GM13977 (cell line): ENCODE results near the gene OXSR1.
"Not testable (repeated sequence)": the region's sequence is repeated elsewhere in the genome, so short reads cannot be mapped to it uniquely, and the experiment has no call there.

Experiments
- DNase-seq: peaks from one replicate; pipeline ENCODE4 v3.0.0; 2012; ENCODE audit warnings: low spot score
- in situ Hi-C: fragments of 300-500 bp; cut with MboI; formaldehyde crosslinking; loops from one replicate; pipeline ENCODE4 v1.12.0; 2022; ENCODE audit warnings: low sequenced_read_pairs, low pct_unique_long_range_greater_than_20kb, mixed read lengths, inconsistent platforms; ENCODE audit not compliant: unreplicated experiment
- TF ChIP-seq, protein P1 (sequence below): IDR thresholded peaks from 2 replicates; pipeline ENCODE4 v1.5.1; 2012; ENCODE audit warnings: mild to moderate bottlenecking, control low read depth; ENCODE audit not compliant: insufficient read depth; ENCODE audit errors: extremely low read depth, missing control alignments

Gene OXSR1

DNA sequence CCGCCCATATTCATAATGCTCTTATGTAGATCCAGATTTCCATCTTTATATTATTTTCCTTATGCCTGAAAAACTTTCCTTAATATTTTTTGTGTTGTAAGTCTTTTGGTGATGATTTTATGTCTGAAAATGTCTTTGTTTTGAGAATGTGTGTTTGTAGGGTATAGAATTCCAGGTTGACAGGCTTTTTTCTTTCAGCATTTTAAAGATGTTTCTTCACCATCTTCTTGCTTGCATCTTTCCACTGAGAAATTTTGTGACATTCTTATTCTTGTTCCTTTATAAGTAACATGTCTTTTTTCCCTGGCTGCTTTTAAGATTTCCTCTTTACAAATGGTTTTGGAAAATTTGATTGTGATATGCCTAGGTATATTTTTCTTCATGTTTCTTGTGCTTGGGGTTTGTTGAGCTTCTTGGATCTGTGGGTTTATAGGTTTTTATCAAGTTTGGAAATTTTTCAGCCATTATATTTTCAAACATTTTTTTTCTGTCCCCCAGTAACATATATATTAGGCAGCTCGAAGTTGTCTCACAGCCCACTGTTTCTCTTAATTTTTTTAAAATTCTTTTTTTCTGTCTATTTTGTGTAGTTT lies 73.2 kb downstream of the OXSR1 start:
- in situ Hi-C loops, result no loop called here
- TF ChIP-seq, protein P1, sequence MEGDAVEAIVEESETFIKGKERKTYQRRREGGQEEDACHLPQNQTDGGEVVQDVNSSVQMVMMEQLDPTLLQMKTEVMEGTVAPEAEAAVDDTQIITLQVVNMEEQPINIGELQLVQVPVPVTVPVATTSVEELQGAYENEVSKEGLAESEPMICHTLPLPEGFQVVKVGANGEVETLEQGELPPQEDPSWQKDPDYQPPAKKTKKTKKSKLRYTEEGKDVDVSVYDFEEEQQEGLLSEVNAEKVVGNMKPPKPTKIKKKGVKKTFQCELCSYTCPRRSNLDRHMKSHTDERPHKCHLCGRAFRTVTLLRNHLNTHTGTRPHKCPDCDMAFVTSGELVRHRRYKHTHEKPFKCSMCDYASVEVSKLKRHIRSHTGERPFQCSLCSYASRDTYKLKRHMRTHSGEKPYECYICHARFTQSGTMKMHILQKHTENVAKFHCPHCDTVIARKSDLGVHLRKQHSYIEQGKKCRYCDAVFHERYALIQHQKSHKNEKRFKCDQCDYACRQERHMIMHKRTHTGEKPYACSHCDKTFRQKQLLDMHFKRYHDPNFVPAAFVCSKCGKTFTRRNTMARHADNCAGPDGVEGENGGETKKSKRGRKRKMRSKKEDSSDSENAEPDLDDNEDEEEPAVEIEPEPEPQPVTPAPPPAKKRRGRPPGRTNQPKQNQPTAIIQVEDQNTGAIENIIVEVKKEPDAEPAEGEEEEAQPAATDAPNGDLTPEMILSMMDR, result no peak
- DNase-seq, result no peak

DNA sequence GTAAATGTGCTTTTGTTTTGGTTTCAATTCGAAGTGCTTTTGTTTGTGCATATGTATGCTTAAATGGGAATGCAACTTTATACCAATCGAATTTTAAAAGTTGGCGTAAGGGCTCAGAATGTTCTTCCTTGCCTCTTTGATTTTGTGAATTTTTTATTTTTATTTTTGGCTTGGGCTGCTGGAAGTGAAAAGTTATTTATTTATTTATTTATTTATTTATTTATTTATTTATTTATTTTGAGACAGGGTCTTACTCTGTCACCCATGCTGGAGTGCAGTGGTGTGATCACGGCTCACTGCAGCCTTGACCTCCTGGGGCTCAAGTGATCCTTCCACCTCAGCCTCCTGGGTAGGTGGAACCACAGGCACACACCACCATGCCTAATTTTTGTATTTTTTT lies 77.5 kb downstream of the OXSR1 start:
- in situ Hi-C loops, result not testable (repeated sequence)

DNA sequence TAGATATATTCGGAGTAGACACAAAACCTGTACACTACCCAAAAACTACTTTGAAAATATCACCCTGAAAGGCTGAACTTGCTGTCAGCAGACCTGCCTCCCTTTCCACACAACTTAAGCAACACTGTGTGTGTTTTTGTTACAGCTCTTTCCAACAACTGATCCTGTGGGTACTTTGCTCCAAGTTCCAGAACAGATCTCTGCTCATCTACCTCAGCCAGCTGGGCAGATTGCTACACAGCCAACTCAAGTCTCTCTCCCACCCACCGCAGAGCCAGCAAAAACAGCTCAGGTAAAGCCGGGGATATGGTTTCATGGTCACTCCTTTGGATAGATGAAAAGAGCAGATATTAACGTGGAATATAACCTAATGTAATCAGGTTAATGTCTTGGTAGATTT lies 80.6 kb downstream of the OXSR1 start:
- TF ChIP-seq, protein P1, result no peak
- in situ Hi-C loops, result no loop called here
- no peak for DNase-seq

More for the DNA sequence above, 77.5 kb downstream of the OXSR1 start:
- DNase-seq, result not testable (repeated sequence)

DNA sequence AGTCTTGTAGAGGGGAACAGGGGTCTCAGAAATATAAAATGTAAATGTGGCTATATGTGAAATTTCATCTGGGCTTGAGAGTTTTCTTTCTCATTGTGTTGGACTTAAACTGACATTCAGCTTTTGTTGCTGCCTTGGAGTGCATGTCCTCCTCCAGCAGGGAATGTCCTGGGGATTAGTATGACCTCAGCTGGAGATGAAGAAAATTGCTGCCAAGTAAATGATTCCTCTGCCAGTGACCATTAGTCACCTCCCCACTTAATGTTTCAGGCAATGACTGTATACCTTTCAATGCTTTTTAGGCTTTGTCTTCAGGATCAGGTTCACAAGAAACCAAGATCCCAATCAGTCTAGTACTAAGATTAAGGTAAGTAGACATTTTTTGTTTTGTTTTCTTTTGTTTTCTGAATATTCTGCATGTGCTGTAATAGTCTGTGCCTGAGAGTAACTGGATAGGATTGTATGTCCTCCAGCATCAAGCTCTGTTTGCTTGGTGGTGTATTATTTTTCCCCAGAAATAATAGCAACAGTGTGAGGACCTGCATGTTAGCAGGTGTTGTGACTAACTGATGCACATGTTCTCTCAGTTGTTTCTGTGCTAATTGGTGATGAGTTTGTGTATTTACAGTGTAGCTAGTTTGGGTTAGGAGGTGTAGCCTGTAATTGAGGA lies 82.2 kb downstream of the OXSR1 start:
- in situ Hi-C loops, result no loop called here
- TF ChIP-seq, protein P1, result no peak
- DNase-seq, result no peak

DNA sequence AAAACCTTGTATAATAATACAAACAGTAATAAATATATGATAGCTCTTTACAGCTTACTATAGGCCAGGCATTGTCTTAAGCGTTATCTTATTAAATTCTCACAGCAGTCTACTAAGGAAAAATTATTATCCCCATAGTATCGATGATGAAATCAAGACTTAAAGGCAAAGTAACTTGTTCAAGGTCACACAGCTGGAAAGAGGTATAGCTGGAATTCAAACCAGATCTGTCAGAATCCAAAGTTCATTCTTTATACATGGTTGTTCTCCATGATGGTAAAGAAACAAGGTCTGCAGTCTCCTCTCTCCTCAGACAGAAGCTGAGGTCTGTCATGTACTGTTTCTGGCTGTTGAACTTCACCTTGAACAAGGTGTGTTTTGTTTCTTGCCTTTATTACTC lies 84.9 kb downstream of the OXSR1 start:
- TF ChIP-seq, protein P1, result no peak
- in situ Hi-C loops, result no loop called here
- DNase-seq, result no peak

DNA sequence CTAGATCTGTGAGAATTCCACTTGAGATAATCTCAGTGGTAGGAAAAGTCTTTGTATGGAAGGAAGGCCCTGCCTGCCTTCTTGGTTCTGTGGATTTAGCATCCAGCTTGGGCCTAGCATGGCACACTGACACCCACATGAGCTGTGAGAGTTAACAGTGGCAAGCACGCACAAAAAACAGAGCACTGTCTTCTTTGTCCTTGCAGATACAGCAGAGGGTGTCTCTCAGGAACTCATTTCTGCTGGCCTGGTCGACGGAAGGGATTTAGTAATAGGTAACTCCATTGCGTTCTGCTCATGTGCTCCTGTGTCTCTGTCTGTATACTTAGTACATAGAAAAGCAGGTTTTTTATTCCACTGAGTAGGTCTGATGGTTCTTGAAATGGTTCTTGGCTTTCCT lies 85.9 kb downstream of the OXSR1 start:
- in situ Hi-C loops, result no loop called here
- no peak for DNase-seq
- TF ChIP-seq, protein P1, result no peak

DNA sequence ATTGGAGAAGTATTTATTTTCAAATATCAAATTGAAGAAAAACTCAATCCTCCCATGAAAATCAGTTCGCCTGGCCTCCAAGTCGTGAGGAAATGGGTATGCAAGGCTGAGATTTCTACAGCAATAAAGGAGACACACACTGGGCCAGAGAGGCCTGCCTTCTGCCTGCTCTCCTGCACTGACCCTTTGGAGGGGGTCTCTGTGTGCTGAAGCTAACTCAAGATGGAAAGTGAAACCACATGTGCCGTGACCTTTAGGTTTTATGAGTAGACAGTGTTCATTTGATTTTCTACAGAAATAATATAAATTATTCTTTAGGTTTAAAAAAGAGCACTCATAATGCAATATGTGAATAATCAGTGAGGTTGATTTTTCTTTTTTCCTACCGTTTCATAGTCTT lies 88.4 kb downstream of the OXSR1 start:
- no peak for DNase-seq
- in situ Hi-C loops, result no loop called here
- TF ChIP-seq, protein P1, result no peak
